ENCODE data around the gene TRIM10.

TRIM10 gene

DNA sequence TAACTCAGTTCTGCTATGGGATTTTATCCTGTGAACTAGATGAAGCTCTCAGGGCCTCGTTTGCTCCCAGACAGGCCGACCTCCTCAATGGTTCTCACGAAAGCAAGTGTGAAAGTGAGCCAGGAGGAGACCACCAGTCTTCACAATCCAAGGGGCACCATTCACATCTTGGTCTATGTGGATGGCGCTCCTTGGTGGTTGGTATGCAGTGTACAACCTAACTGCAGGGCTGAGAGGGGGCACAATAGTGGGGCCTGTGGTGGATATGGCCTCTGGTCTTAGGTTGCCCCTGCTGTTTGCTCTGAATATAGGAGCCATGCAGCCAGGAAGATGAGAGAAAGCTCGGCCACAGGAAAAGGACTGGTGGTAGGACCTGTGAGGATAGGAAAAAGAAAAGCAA is 27.5 kb upstream of the TRIM10 start:
- H3K4me3 ChIP-seq (ENCODE audit: low read depth, low read length) = no peak overlapping the region
- TF ChIP-seq CTCF (IDR thresholded peaks at IDR 0.05; ENCODE audit: borderline replicate concordance, insufficient read depth, low read depth, low read length) = no peak

DNA sequence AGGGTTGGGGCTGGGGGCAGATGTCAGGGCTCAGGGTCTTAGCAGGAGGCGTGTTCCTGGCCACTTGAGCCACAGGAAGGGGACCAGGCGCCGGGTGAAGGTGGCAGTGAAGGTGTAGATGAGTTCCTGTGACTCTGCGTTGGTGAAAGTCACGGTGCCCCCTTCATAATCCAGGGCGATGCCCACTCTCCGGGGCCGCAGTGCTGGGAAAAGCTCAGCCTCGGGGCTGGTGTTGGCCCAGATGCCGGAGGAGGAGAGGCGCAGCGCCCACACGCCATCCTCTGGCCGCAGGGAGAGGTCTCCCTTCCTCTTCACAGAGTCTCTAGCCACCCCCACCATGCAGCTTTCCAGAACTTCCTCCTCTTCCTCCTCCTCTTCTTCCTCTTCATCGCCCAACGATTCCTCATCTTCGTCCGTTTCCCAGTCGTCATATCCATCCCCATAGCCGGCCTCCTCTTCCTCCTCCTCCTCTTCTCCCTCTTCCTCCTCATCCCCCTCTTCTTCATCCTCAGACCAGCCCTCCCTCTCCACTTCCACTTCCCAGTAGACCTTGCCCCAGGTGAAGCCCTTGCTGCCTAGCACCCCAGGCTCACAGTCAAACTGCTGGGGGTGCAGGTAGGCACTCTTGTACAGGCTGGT is 25.0 kb upstream of the TRIM10 start:
- no peak overlapping the region for H3K4me3 ChIP-seq (ENCODE audit: low read depth, low read length)
- TF ChIP-seq CTCF (IDR thresholded peaks at IDR 0.05; ENCODE audit: borderline replicate concordance, insufficient read depth, low read depth, low read length) = no peak

DNA sequence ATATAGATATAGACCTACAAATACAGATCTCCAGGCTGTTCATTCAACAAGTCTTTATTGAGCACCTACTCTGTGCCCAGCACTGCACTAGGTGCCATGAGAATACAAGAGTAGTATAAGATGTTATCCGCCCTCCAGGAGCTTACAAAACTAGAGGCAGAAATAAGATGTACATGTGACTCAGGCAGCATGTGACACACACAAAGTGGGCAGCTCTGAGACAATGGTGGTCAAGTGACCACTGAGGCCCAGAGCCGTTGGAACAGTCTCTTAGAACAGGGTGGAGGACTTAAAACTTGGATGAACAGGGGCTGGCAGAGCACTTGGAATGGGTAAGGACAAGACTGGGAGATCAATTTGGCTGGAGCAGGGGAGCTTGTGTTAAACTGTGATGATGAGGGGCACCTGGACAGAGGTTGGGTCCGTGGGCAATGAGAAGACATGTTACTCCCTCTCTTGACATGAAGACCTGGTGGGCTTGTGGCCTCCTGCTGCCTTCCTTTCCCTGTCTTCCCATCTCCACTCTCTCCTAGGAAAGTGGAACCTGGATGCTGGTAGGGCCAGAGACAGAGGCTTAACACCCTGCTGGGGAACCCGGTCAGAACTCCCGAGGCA is 23.5 kb upstream of the TRIM10 start:
- H3K4me3 ChIP-seq (ENCODE audit: low read depth, low read length) = no peak overlapping the region
- no peak for TF ChIP-seq CTCF (IDR thresholded peaks at IDR 0.05; ENCODE audit: borderline replicate concordance, insufficient read depth, low read depth, low read length)

- no peak overlapping the region for H3K4me3 ChIP-seq (ENCODE audit: low read depth, low read length)
- TF ChIP-seq CTCF (IDR thresholded peaks at IDR 0.05; ENCODE audit: borderline replicate concordance, insufficient read depth, low read depth, low read length) = no peak
Measured at GRCh38 chr6:30180145-30180544, 19.1 kb upstream of the TRIM10 start.

GRCh38 chr6:30178837-30179236 is 17.8 kb upstream of the TRIM10 start:
- H3K4me3 ChIP-seq (ENCODE audit: low read depth, low read length) = no peak overlapping the region
- no peak for TF ChIP-seq CTCF (IDR thresholded peaks at IDR 0.05; ENCODE audit: borderline replicate concordance, insufficient read depth, low read depth, low read length)

DNA sequence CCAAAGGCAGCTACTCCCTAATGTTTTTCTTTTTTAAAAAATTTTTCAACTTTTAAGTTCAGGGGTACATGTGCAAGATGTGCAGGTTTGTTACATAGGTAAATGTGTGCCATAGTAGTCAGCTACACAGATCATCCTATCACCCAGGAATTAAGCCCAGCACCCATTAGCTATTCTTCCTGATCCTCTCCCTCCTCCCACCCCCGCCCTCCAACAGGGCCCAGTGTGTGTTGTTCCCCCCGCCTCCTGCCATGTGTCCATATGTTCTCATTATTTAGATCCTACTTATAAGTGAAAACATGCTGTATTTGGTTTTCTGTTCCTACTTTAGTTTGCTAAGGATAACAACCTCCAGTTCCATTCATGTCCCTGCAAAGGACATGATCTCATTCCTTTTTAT is 14.8 kb upstream of the TRIM10 start:
- H3K4me3 ChIP-seq (ENCODE audit: low read depth, low read length) = no peak overlapping the region
- no peak for TF ChIP-seq CTCF (IDR thresholded peaks at IDR 0.05; ENCODE audit: borderline replicate concordance, insufficient read depth, low read depth, low read length)

DNA sequence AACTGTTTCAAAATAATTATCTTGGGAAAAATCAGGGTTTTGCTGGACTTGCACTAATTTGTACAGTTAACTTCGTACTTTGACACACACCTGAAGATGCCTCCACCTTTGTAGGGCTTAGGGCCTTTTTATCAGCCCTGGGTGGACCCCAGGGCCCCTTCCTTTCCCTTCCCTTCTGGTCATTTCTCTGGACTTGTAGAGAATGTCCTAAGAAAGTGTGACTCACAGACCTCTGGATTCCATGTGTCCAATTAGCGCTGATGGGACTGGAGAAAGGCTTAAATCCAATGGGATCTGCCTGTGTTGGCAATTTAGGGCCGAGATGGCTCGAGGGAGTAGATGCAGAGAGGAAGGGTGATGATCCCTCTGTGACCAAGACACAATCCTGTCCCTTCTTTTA is 11.7 kb upstream of the TRIM10 start:
- no peak overlapping the region for H3K4me3 ChIP-seq (ENCODE audit: low read depth, low read length)
- no peak for TF ChIP-seq CTCF (IDR thresholded peaks at IDR 0.05; ENCODE audit: borderline replicate concordance, insufficient read depth, low read depth, low read length)
